ENCODE data around the gene SPDEF.

SPDEF gene

DNA sequence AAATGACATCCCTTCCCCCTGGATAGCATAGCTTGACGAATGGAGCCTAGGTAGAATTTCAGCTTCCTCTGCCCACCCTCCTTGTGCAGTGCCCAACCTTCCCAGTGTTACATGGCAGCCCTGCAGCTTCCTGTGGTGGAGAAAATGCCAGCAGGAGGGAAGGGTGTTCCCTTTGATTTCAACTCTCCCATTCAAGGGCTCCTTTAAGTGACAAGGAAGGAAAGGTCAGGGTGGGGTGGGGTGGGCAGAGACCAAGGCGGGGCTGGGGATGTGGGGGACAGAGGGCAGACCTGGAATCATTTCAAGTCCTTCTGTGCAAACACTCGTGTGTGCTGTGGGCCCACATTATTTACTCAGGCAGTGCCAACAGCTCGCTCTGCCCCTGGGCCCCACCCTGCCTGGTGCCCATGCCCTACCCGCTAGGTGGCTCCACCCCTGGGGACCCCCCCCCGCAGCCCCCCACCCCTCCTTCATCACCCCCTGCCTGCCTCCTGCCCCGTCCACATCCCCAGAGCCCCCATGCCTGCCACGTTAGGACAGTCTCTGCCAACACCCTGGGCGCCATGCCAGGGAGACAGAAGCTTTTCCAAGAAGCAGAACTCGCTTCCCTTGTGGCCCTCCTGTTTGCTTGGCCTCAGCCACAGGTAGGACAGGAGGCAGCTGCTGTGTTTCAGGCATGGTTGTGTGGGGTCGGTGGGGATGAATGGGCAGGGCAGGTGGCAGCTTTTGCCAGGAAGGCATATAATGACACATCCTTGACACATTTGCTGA lies 9.4 kb downstream of the SPDEF start:
- no peak for DNase-seq (ENCODE audit: low read depth in 2 of 2, low spot score in 1 of 2)

DNA sequence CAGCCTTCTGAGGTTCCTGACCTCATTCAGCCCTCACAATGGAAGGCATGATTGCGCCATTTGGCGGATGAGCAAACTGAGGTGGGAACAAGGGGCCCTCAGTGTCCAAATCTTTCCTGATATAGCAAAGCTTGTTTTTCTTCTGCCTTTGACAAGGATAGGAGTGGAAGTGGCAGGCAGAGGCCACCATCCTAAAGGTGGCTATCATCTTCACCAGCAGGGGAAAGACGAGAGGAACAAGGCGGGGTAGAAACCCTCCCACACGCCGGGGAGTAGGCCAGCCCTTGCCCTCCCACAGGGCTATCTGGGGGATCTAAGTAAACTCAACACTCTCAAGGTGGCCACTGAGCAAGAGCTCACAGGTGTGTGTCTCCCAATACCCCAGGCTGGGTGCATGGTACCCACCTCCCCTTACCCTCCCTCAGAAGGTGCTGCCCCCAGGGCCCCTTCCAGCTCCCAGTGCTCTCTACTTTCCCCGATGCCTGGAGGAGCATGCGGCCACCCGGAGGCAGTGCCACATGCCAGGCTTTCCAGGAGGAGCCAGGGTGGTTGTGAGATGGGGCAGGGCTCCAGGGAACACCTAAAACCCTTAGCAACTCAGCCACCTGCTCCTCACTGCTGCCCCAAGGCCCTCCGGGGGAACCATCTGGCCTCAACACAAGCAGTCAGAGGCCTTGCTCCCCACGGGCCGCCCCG lies 11.2 kb downstream of the SPDEF start:
- no peak for DNase-seq (ENCODE audit: low read depth in 2 of 2, low spot score in 1 of 2)

DNA sequence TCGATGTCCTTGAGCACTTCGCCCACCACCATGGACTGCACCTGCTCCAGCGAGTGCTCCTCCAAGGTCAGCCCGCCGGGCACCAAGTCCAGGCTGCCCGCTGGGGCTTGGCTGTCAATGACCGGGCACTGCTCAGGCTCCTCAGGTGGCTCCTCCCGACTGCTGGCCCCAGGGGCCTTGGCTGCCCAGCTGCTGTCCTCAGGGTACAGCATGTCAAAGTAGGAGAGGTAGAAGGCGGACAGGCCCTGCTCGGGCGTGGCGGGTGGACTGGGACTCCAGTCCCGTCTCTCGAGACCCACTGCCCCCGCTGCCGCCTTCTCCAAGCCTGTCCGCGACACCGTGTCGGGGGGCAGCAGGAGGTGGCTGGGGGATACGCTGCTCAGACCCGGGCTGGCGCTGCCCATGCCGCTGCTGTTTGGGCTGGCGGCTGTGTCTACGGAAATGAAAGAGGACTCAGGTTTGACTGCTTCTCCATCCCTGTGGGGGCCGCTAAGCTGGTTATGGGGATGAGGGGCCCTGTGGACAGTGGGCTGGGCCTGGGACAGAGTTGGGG lies 12.0 kb downstream of the SPDEF start:
- DNase-seq (ENCODE audit: low read depth in 2 of 2, low spot score in 1 of 2): no peak

- no peak for DNase-seq (ENCODE audit: low read depth in 2 of 2, low spot score in 1 of 2)
Observed at GRCh38 chr6:34543421-34543820, 12.7 kb downstream of the SPDEF start.

GRCh38 chr6:34540841-34541240 lies 15.3 kb downstream of the SPDEF start:
- DNase-seq (ENCODE audit: low read depth in 2 of 2, low spot score in 1 of 2): no peak

GRCh38 chr6:34540222-34540621 lies 15.9 kb downstream of the SPDEF start:
- DNase-seq (ENCODE audit: low read depth in 2 of 2, low spot score in 1 of 2): no peak

GRCh38 chr6:34539181-34539580 lies 16.9 kb downstream of the SPDEF start:
- DNase-seq (ENCODE audit: low read depth in 2 of 2, low spot score in 1 of 2): no peak

- no peak for DNase-seq (ENCODE audit: low read depth in 2 of 2, low spot score in 1 of 2)
Observed at GRCh38 chr6:34538581-34538980, 17.5 kb downstream of the SPDEF start.

DNA sequence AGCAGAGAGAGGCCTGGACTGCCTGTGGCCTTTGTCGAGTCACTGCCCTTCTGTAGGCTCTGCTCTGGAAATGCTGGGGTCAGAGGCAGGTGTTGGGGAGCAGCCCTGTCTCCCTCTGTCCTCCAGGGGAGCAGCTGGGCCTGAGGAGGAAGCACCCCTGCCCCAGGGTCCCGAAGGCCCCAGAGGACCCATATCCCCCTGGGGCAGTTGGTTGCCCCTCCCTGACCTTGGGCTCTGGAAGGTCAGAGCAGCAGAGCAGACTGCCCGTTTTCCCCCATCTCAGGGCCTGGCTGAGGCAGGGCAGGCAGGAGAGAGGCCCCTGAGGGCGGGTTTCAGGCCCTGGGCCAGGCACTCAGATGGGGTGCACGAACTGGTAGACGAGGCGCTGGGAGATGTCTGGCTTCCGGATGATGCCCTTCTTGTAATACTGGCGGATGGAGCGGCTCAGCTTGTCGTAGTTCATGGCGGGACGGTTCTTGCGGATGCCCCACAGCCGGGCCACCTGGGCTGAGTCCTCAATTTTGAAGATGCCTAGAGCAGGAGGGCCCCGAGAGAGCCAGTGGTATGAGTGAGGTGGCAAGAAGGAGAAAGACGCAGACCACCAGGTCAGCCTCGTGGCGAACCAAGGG lies 18.1 kb downstream of the SPDEF start:
- DNase-seq (ENCODE audit: low read depth in 2 of 2, low spot score in 1 of 2): no peak

DNA sequence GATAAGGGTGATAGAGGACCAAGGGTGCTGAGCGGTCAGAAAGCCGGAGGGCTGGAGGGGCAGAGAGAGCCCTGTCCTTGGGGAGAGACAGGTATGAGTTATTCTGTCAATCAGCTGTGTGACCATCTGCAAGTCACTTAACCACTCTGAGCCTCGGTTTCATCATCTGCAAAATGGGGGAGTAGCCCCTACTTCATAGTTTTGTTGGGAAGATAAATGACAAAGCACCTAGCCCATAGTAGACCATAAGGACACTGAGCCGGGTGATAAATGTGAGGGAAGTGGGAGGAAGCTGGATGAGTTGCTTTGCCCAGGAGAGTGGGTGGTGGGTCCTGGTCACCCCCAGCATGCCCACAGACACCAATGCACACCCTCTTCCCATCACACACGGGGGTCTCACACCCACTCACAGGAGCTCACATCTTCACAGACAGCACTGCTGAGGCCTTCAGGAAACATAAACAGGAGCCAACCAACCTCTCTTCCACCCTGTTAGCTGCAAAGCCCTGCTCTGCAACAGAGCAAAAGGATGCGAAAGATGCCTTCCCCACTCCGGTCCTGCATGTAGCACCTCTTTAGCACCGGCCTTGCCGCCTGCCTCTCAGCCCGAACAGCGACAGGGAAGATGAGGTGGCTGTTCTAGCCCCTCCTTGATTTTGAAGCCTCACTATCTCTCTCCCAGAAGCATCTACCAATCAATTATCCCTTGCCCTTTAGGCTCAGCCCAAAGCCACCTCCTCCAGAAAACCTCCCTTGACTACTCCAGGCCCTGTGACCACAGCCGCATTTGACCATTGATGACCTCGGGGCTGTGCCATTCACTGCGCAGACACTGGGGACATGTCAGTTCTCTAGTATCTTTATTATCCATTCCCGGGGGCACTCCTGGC lies 18.9 kb downstream of the SPDEF start:
- no peak for DNase-seq (ENCODE audit: low read depth in 2 of 2, low spot score in 1 of 2)

DNA sequence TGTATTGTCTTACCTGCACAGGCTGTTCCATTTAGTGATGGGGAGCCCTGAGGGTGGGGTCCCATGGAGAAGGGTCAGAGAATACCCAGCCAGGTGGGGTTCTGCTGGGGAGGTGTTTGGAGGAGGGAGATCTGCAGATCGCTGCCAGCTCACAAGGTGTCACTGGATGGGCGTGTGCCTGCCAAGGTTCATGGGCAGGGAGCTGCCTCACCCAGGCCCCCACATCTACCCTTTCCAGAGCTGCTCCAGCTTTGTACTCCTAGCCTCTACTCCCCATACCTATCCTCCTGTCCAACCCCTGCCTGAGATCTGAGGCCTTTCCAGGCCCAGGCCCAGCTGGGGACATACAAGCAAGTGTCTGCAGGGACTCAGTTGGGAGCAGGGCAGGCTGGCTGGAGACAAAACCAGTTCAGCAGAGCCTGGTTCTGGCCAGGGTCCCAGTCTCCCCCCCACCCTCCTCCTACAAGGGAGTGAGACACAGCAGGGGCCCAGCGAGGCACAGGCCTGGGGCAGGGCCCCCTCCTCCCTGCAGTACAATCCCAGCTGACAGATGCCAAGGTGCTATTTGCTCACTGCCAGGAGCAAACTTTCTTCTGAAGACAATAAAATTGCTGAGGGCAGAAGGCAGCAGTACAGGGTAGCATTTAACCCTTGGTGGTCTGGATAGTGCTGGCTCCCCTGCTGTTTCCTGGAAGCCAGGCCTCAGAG lies 19.7 kb downstream of the SPDEF start:
- DNase-seq (ENCODE audit: low read depth in 2 of 2, low spot score in 1 of 2): no peak

DNA sequence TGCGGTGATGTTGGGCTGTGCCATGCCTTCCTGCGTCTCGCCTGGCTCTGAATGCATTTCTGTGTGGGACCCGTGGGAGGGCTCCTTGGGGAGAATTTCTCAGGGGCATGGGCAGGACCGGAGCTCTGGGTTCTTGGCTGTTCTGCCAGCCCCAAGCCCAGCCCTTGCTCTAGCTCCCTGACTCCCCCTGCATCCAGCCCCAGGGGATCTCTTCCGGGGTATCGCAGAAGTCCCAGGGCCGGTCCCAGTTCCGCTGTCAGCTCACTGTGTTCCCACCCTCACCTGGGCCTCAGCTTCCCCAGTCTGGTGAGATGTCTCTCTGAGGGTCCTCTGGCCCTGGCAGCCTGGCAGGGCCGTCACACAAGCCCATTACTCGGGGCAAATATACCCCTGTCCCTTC lies 20.5 kb downstream of the SPDEF start:
- no peak for DNase-seq (ENCODE audit: low read depth in 2 of 2, low spot score in 1 of 2)

- DNase-seq (ENCODE audit: low read depth in 2 of 2, low spot score in 1 of 2): no peak
Observed at GRCh38 chr6:34535199-34535598, 20.9 kb downstream of the SPDEF start.

DNA sequence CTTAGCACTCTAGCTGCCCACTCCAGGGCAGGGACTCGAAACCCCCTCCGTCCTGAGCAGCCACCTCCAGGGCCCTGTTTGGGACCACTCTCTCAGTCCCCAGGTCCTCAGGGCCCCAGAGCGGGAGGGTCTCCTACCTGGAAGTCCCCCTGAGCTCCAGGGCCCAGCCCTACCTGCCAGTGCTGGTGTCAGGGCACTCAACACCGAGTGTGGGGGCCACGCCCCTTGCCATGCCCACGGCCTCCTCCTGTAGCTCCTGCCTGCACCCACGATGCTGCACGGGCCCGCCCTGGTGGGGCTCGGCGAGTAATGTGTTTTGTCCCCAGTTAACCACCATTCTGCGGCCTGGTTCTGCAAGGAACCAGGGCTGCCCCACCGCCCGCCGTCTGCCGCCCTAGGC lies 21.5 kb downstream of the SPDEF start:
- DNase-seq (ENCODE audit: low read depth in 2 of 2, low spot score in 1 of 2): no peak

- DNase-seq (ENCODE audit: low read depth in 2 of 2, low spot score in 1 of 2): no peak
Observed at GRCh38 chr6:34534146-34534545, 22.0 kb downstream of the SPDEF start.

GRCh38 chr6:34532230-34532629 lies 23.9 kb downstream of the SPDEF start:
- DNase-seq (ENCODE audit: low read depth in 2 of 2, low spot score in 1 of 2): no peak

- no peak for DNase-seq (ENCODE audit: low read depth in 2 of 2, low spot score in 1 of 2)
Observed at GRCh38 chr6:34531580-34532201, 24.4 kb downstream of the SPDEF start.

- no peak for DNase-seq (ENCODE audit: low read depth in 2 of 2, low spot score in 1 of 2)
Observed at GRCh38 chr6:34530753-34531365, 25.3 kb downstream of the SPDEF start.

DNA sequence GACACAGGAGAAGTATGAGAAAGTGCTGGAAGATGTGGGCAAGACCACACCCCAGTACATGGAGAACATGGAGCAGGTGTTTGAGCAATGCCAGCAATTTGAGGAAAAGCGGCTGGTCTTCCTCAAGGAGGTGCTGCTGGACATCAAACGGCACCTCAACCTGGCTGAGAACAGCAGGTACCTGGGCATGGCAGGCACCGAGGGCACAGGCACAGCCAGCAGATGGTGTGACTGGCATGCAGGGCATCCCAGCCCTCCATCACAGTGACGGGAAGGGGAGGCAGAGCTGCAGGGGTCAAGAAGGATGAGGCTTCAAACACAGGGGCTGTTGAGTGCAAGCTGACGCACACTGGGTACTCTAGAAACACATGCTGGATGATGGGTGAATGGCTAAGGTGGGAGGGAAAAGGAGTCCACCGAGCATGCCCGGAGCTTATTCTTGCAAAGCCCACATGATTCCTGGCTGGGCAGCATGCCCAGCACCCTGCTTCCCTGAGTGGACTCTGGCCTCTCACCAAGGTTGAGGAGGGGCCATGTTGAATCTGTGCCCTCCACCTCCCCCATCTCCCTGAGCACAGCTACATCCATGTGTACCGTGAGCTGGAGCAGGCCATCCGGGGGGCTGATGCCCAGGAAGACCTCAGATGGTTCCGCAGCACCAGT lies 26.3 kb downstream of the SPDEF start:
- no peak for DNase-seq (ENCODE audit: low read depth in 2 of 2, low spot score in 1 of 2)

All from stimulated activated CD8-positive, alpha-beta memory T cell treated with anti-CD3 and anti-CD28 coated beads, Interleukin-4, amount 100 ng/mL, for 4 hours (primary cell).